MM.1S (cell line): Measurements from ENCODE around the gene THSD7B.

ENCODE experiments used
- DNase-seq: peaks from one replicate; pipeline ENCODE4 v3.0.0-alpha.2; 2015
- H2AFZ ChIP-seq: fragments of 300-600 bp; sonication (generic); 2 replicates; pipeline ENCODE4 v1.6.0; 2016; ENCODE audit warnings: antibody characterized with exemption, low read length
- H3F3A ChIP-seq: fragments of 300-600 bp; sonication (generic); 2 replicates; pipeline ENCODE4 v1.6.1; 2016; ENCODE audit warnings: mild to moderate bottlenecking, antibody characterized with exemption, low read length, moderate library complexity, mixed read lengths; ENCODE audit not compliant: insufficient read depth
- H3K27ac ChIP-seq: fragments of 300-600 bp; sonication (generic); 2 replicates; pipeline ENCODE4 v1.5.1; 2016; ENCODE audit warnings: mild to moderate bottlenecking, low read length
- H3K27me3 ChIP-seq: fragments of 300-600 bp; sonication (generic); replicated peaks from 2 replicates; pipeline ENCODE4 v1.6.0; 2016; ENCODE audit warnings: low read length; ENCODE audit not compliant: insufficient read depth
- H3K36me3 ChIP-seq: fragments of 300-600 bp; sonication (generic); replicated peaks from 2 replicates; pipeline ENCODE4 v1.6.1; 2016; ENCODE audit warnings: mild to moderate bottlenecking, low read length, mixed read lengths; ENCODE audit not compliant: insufficient read depth
- H3K4me1 ChIP-seq: fragments of 300-600 bp; sonication (generic); 2 replicates; pipeline ENCODE4 v1.6.1; 2016; ENCODE audit warnings: low read length, mixed read lengths
- H3K4me2 ChIP-seq: fragments of 300-600 bp; sonication (generic); 2 replicates; pipeline ENCODE4 v1.6.0; 2016; ENCODE audit warnings: low read depth, low read length
- H3K4me3 ChIP-seq: fragments of 300-600 bp; sonication (generic); 2 replicates; pipeline ENCODE4 v1.5.1; 2016; ENCODE audit warnings: low read length, mixed read lengths
- H3K79me2 ChIP-seq: fragments of 300-600 bp; sonication (generic); 2 replicates; pipeline ENCODE4 v1.6.1; 2016; ENCODE audit warnings: mixed run types, low read length, mixed read lengths
- H3K9ac ChIP-seq: fragments of 300-600 bp; sonication (generic); 2 replicates; pipeline ENCODE4 v1.6.1; 2016; ENCODE audit warnings: low read length, mixed read lengths
- H3K9me2 ChIP-seq: fragments of 300-600 bp; sonication (generic); replicated peaks from 2 replicates; pipeline ENCODE4 v1.6.1; 2016; ENCODE audit warnings: mild to moderate bottlenecking, low read length, mixed read lengths; ENCODE audit not compliant: insufficient read depth
- H3K9me3 ChIP-seq: fragments of 300-600 bp; sonication (generic); replicated peaks from 2 replicates; pipeline ENCODE4 v1.6.1; 2016; ENCODE audit warnings: mild to moderate bottlenecking, low read length, mixed read lengths; ENCODE audit not compliant: insufficient read depth
- H4K20me1 ChIP-seq: fragments of 300-600 bp; sonication (generic); 2 replicates; pipeline ENCODE4 v1.6.1; 2016; ENCODE audit warnings: mild to moderate bottlenecking, low read length, moderate library complexity, mixed read lengths; ENCODE audit not compliant: insufficient read depth
- EZH2 ChIP-seq: fragments of 300-600 bp; sonication (generic); optimal IDR thresholded peaks from 2 replicates; pipeline ENCODE3; 2017; ENCODE audit warnings: low read depth, mild to moderate bottlenecking, antibody characterized with exemption, low read length, mixed read lengths
- EZH2phosphoT487 ChIP-seq: fragments of 300-600 bp; sonication (generic); IDR thresholded peaks from 2 replicates; pipeline ENCODE4 v1.6.1; 2018; ENCODE audit warnings: antibody characterized with exemption, low read length
- TF ChIP-seq, protein P1 (sequence below): fragments of 300-600 bp; sonication (generic); IDR thresholded peaks from 2 replicates; pipeline ENCODE4 v1.5.1; 2016; ENCODE audit warnings: antibody characterized with exemption, low read length, mixed read lengths

Gene THSD7B

DNA sequence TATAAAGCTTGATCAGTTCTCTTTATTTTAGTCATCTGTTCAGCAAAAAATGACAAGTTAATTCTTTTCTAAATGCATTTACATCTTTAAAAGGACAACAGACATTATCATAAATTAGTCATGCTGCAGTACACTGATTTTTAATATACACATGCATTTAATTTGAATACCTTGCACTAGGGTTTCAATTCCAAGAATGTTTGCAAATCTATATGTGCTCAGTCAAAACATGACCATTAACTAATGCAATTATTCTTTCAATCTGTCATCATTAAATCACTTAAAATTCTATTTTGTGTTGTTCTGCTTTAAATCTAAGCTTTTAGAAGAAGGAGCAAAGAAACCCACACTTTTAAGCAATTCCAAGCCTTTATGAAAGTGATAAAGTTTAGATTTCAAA lies 342.6 kb downstream of the THSD7B start:
- Histone ChIP-seq H3K9me2 (no peaks in the 10 kb centered on the region), H3K9me3 (no peaks in the 10 kb centered on the region), H3K4me2 (no peak overlapping the region), H3K27me3 (no peaks in the 10 kb centered on the region), H3K27ac (no peak overlapping the region), H3K4me3 (no peak overlapping the region), H3K36me3 (no peaks in the 10 kb centered on the region), H3K9ac (no peak overlapping the region), H3K79me2 (no peaks in the 10 kb centered on the region), H3F3A (no peaks in the 10 kb centered on the region), H4K20me1 (no peaks in the 10 kb centered on the region), H2AFZ (no peak overlapping the region), H3K4me1 (no peaks in the 10 kb centered on the region)
- TF ChIP-seq EZH2 (no peak), EZH2phosphoT487 (no peak)
- TF ChIP-seq, protein P1, sequence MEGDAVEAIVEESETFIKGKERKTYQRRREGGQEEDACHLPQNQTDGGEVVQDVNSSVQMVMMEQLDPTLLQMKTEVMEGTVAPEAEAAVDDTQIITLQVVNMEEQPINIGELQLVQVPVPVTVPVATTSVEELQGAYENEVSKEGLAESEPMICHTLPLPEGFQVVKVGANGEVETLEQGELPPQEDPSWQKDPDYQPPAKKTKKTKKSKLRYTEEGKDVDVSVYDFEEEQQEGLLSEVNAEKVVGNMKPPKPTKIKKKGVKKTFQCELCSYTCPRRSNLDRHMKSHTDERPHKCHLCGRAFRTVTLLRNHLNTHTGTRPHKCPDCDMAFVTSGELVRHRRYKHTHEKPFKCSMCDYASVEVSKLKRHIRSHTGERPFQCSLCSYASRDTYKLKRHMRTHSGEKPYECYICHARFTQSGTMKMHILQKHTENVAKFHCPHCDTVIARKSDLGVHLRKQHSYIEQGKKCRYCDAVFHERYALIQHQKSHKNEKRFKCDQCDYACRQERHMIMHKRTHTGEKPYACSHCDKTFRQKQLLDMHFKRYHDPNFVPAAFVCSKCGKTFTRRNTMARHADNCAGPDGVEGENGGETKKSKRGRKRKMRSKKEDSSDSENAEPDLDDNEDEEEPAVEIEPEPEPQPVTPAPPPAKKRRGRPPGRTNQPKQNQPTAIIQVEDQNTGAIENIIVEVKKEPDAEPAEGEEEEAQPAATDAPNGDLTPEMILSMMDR = no peak
- DNase-seq = no peak

DNA sequence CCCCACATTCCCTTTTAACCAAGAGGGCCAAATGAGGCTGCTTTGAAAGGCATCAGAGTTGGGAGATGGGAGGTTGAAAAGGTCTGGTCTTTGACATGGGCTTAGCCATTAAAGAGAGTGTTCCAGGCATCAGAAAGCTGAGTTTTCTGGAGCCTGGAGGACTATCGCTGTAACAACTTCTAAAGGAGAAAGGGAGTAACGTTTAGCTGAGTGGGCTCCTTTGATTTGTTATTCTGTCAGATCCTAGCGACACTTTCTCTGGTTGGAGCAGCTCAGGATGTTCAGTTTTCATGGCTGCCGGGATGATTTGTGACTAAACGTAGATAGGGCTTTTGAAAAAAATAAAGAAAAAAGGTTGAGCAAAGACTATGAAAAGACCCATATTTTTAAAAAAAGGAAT lies 346.6 kb downstream of the THSD7B start:
- Histone ChIP-seq H4K20me1 (no peaks in the 10 kb centered on the region), H3K9me3 (no peaks in the 10 kb centered on the region), H3K4me1 (no peaks in the 10 kb centered on the region), H3K79me2 (no peaks in the 10 kb centered on the region), H3K4me3 (no peak overlapping the region), H3K36me3 (no peaks in the 10 kb centered on the region), H3F3A (no peaks in the 10 kb centered on the region), H3K9ac (no peak overlapping the region), H3K9me2 (no peaks in the 10 kb centered on the region), H2AFZ (no peak overlapping the region), H3K4me2 (no peak overlapping the region), H3K27me3 (no peaks in the 10 kb centered on the region), H3K27ac (no peak overlapping the region)
- TF ChIP-seq, protein P1 = no peak
- TF ChIP-seq EZH2phosphoT487 = no peak
- TF ChIP-seq EZH2 = no peak
- DNase-seq = no peak

DNA sequence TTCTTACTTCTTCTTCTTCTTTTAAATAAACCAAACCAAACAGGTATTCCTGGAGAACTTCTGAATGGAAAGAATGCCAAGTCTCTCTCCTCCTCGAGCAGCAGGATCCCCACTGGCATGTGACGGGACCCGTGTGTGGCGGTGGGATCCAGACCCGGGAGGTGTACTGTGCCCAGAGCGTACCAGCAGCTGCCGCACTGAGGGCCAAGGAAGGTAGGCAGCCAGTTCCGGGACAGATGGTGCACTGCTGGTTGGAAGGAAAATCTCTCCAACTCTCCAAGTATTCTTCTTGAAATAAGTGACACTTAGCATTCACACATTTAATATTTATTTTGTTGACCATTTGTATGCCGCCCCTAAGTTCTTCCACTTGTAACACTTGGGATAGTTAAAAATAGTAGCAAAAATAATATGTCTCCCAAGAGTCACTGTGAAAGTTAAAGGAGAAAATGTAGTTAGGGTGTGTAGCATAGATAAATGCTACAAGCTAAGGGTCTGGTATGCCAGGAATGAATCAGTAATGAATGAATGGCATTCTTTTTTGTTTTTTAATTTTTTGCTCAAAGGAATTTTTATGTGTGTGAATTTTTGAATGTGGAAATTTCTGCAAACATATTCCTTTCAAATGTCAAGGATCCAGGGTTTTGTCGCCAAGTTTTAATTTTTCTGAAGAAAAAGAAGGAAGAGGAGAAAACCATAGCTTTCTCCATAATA lies 349.9 kb downstream of the THSD7B start:
- Histone ChIP-seq H3K4me1 (no peaks in the 10 kb centered on the region), H3K9ac (no peak overlapping the region), H3K4me3 (no peak overlapping the region), H3F3A (no peaks in the 10 kb centered on the region), H3K9me2 (no peaks in the 10 kb centered on the region), H3K79me2 (no peaks in the 10 kb centered on the region), H3K36me3 (no peaks in the 10 kb centered on the region), H3K4me2 (no peak overlapping the region), H3K27me3 (no peaks in the 10 kb centered on the region), H3K27ac (no peak overlapping the region), H2AFZ (no peak overlapping the region), H3K9me3 (no peaks in the 10 kb centered on the region), H4K20me1 (no peaks in the 10 kb centered on the region)
- TF ChIP-seq EZH2 (no peak), EZH2phosphoT487 (no peak)
- TF ChIP-seq, protein P1 = no peak
- DNase-seq = no peak
